ENCODE results near the gene HAUS3.

DNA sequence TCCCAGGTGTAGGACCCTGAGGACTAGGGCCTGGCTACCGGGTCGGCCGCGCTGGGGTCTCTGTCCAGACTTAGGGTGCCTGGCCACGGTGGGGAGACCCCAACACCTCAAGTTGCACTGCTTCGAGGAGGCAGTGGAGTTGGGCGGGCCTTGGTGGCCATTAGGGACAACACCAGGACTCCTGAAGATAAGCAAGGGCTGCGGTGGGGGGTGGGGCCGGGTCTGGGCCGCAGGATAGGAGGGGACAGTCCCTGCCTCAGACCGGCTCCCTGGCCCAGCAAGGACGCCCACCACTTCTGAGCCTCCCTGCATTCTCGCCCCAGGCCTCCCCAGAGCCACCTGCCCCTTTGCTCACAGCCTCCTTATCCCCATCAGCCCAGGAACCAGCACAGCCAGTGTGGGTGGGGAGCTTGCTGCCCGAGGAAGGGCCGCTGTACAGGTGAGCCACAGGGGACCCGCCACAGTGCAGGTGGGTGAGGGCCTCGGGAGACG, 25.4 kb upstream of the HAUS3 start:
- TF ChIP-seq, protein P1, sequence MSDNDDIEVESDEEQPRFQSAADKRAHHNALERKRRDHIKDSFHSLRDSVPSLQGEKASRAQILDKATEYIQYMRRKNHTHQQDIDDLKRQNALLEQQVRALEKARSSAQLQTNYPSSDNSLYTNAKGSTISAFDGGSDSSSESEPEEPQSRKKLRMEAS (IDR thresholded peaks at IDR 0.05) = no peak
- TF ChIP-seq POLR2A (IDR thresholded peaks at IDR 0.05; ENCODE audit: control extremely low read depth in 1 of 2, low read depth in 2 of 2, low read length in 2 of 2) = no peak
- TF ChIP-seq HDAC6 (IDR thresholded peaks at IDR 0.05; ENCODE audit: low read depth, low read length) = no peak
- TF ChIP-seq, protein P2, sequence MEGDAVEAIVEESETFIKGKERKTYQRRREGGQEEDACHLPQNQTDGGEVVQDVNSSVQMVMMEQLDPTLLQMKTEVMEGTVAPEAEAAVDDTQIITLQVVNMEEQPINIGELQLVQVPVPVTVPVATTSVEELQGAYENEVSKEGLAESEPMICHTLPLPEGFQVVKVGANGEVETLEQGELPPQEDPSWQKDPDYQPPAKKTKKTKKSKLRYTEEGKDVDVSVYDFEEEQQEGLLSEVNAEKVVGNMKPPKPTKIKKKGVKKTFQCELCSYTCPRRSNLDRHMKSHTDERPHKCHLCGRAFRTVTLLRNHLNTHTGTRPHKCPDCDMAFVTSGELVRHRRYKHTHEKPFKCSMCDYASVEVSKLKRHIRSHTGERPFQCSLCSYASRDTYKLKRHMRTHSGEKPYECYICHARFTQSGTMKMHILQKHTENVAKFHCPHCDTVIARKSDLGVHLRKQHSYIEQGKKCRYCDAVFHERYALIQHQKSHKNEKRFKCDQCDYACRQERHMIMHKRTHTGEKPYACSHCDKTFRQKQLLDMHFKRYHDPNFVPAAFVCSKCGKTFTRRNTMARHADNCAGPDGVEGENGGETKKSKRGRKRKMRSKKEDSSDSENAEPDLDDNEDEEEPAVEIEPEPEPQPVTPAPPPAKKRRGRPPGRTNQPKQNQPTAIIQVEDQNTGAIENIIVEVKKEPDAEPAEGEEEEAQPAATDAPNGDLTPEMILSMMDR (IDR thresholded peaks at IDR 0.05; ENCODE audit: control extremely low read depth in 1 of 3, insufficient read depth in 1 of 3, low read depth in 1 of 3, low read length in 3 of 3) = no peak
- TF ChIP-seq EP300 (IDR thresholded peaks at IDR 0.05; ENCODE audit: borderline replicate concordance in 1 of 2, low read depth in 2 of 2, low read length in 2 of 2) = no peak
- no peak for TF ChIP-seq CEBPB (IDR thresholded peaks at IDR 0.05; ENCODE audit: low read depth, low read length)
- no peak for TF ChIP-seq SP1 (IDR thresholded peaks at IDR 0.05; ENCODE audit: low read depth, low read length)
- TF ChIP-seq JUND (IDR thresholded peaks at IDR 0.05; ENCODE audit: low read length) = no peak
